NOMO-1 treated with DMSO at 0.1 percent for 48 hours (cell line): ENCODE results near the gene VAPA.
"Not testable (repeated sequence)": the region's sequence is repeated elsewhere in the genome, so short reads cannot be mapped to it uniquely, and the experiment has no call there.

Source experiments
- DNase-seq: peaks from one replicate; lab custom pipeline; 2025; ENCODE audit not compliant: unreplicated experiment; lab: John Stamatoyannopoulos, UW

The VAPA gene

GRCh38 chr18:9885170-9886004 is 28.4 kb upstream of the VAPA start, which contains the start of gene TXNDC2:
Gene TXNDC2 (plus strand): TSS chr18:9885973. CDS start chr18:9886681, 708 bp downstream.
- DNase-seq, result no peak

- DNase-seq, result no peak
These were observed 27.8 kb upstream of the VAPA start for GRCh38 chr18:9886005-9886348.

DNA sequence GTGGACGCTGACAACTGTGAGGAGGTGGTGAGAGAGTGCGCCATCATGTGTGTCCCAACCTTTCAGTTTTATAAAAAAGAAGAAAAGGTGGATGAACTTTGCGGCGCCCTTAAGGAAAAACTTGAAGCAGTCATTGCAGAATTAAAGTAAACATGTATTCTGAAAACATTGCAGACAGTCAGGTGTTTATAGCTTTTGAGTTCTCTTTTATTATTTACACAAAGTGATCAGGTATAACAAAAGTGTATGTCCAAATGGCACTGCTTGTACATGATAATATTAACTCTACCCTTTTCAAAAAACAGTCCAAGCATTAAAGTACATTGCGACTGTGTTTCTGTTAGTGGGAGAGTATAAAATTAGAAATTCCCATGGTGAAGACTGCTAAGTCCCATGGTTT is 25.8 kb upstream of the VAPA start:
- no peak for DNase-seq

- no peak for DNase-seq
These were observed 23.6 kb upstream of the VAPA start for GRCh38 chr18:9890196-9890595.

- DNase-seq, result no peak
These were observed 22.9 kb upstream of the VAPA start for GRCh38 chr18:9890957-9891356.

GRCh38 chr18:9891515-9891914 is 22.3 kb upstream of the VAPA start:
- not testable (repeated sequence) for DNase-seq

DNA sequence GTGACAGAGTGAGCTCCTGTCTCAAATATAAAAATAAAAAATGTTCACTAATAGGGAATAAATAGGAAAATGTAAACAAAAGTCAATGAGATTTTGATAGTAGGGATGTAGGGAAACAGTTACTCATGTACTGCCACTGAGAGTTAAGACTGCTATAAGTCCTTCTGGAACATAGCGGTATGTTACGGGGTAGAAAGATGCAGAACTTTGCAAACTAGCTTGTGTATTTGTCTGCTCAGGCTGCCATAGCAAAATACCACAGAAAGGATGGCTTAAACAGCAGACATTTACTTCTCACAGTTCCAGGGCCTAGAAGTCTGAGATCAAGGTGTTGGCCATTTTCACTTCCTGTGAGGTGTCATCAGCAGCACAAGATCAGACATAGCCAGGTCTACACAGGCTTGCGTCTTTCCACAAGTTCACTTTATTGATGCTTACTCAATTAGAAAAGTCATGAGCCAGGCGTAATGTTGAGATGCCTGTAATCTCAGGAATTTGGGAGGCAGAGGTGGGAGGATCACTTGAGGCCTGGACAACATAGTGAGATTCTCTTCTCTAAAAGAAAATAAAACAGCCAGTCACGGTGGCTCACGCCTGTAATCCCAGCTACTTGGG is 19.3 kb upstream of the VAPA start:
- no peak for DNase-seq

DNA sequence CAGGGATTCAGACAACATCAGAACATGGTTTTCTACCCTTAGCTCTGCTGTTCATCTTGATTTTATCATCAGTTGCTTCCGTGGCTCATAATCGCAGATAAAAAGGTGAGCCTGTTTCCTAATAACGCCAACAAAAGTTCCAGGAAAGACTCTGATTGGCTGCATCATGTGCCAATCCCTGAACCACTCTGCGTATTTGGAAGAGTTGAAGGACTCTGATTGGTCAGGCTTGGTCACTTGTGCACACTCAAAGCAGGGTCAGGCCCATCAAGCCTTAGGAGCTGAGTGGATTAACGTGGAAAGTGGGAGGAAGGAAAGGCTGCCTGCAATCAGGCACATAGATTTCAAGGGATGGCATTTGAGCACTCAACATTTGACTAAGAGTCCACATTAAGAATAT is 16.7 kb upstream of the VAPA start:
- DNase-seq, result no peak

DNA sequence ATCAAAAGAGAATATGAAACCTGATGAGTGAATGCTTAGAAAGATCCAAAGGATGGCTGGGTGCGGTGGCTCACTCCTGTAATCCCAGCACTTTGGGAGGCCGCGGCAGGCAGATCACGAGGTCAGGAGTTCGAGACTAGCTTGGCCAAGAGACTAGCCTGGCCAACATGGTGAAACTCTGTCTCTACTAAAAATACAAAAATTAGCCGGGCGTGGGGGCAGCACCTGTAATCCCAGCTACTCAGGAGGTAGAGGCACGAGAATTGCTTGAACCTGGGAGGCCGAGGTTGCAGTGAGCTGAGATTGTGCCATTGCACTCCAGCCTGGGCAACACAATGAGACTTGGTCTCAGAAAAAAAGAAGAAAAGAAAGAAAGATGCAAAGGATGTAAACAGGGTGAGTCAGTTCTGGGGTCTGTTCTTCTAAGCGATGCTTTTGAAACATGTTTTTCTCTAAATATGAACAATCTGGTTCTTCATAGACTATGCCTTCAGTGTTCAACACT is 16.0 kb upstream of the VAPA start:
- DNase-seq, result not testable (repeated sequence)

DNA sequence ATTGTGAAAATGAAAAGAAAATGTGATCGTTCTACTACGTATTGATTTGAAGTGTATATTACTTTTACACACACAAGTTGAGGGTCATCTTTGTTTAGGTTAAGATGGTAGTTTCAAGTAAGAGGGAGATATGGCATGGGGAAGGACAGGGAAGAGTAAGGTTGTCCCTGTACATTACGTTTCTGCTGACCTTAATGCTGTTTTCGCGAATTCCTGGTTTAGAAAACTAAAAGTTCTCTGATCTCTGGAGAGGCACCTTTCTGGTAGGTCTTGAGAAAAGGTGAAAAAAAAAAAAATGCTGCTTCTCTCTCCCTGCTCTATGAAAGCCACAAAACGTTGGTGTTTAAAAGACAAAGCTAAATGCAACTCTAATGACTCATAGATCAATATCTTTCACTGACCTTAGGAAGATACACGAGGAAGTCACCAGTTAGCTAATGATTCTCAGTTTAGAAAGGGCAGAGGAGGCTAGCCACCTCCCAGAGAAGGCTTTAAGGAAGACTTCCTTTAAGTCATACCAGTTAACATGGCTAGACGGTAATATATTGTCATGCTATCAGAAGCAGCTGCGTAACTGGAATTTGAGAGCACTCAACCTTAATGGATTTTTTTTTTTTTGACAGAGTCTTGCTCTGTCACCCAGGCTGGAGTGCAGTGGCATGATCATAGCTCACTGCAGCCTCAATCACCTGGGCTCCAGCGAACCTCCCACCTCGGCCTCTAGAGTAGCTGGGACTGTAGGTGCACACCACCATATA is 14.8 kb upstream of the VAPA start:
- DNase-seq, result peak; percentile 86

DNA sequence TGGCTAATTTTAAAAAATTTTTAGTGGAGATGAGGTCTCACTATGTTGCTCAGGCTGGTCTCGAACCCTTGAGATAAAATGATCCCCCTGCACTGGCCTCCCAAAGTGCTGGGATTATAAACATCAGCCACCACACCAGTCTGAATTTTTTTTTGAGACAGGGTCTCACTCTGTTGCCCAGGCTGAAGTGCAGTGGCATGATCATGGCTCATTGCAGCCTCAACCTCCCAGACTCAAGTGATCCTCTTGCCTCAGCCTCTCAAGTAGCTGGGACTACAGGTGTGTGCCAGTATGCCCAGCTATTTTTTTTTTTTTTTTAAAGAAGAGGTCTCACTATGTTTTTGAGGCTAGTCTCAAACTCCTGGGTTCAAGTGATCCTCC is 14.3 kb upstream of the VAPA start:
- DNase-seq, result not testable (repeated sequence)

- no peak for DNase-seq
These were observed 13.1 kb upstream of the VAPA start for GRCh38 chr18:9900699-9901098.

GRCh38 chr18:9901377-9901776 is 12.4 kb upstream of the VAPA start:
- DNase-seq, result no peak

DNA sequence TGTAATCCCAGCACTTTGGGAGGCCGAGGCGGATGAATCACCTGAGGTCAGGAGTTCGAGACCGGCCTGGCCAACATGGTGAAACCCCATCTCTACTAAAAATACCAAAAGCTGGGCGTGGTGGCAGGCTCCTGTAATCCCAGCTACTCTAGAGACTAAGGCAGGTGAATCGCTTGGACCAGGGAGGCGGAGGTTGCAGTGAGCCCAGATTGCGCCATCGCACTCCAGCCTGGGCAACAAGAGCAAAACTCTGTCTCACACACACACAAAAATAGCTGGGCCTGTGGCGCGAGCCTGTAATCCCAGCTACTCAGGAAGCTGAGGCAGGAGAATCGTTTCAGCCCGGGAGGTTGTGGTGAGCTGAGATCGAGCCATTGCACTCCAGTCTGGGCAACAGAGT is 11.6 kb upstream of the VAPA start:
- DNase-seq, result not testable (repeated sequence)

DNA sequence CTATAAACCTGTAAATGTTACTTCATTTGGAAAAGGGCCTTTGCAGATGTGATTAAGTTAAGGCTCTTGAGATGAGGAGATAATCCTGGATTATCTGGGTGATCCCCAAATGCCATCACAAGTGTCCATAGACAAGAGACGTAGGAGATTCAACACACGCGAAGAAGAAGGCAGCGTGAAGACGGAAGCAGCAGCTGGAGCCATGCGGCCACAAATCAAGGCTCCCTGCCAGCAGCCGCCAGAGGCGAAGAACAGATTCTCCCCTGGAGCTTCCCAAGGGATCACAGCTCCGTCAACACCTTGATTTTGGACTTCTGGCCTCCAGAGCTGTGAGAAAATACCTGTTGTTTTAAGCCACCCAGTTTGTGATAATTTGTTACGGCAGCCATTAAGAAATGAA is 11.0 kb upstream of the VAPA start:
- no peak for DNase-seq

DNA sequence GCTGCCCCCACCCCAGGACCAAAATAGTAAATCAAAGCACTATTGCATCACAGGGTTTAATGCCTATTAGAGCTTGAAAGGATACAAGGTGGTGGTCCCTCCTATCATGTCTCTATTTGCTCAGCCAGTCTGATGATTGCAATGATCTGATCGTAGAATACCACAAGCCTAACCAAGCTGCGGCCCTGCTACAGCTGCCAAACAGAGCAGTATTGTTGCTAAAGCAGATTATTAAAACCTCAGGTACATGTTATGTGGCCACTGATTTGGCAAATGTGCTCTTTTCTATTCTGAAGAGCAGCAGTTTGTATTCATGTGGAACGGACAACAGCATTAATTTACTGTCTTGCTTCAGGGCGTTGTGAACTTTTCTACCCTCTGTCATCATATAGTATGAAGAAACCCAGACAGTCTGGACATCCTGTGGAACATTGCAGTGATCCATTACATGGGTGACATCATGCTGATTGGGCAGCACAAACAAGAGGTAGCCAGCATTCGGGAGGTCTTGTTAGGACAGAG is 8.4 kb upstream of the VAPA start:
- peak; percentile 51 for DNase-seq

- peak; percentile 71 for DNase-seq
These were observed 7.3 kb upstream of the VAPA start for GRCh38 chr18:9906481-9906880.

GRCh38 chr18:9907867-9908266 is 5.9 kb upstream of the VAPA start:
- DNase-seq, result no peak

DNA sequence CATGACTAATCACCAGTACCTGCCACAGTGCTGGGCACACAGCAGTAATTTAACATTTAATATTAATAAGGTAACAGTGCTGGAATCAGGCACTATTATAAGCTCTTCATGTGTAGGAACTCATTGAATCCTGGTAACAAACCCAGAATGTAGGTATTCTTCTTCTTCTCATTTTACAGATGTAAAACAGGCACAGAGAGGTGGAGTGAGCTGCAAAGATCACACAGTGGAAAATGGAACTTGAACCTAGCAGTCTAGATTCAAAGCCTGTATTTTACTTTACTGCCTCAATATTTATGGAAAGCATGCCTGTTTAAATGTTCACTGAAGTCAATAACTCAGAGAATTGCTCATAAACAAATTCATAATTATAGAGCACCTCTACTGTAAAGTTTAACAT is 3.7 kb upstream of the VAPA start:
- DNase-seq, result no peak

DNA sequence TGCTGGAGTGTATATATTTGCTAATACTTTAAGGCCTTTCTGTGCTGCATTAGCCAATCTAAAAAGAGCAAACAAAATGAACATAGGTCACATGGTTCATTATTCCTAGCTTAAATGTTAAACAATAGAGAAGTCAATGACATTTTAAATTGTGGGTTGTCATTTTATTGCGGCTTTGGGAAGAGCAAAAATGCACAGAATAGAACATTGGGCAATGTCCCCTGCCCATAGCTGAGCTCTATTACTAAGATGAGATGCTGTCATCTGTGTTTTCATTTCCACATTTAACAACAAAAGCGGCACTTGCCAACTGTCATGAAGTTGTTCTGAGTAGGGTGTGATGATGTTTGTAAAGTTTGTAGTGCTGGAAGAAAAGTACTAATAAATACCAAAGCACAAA is 3.2 kb upstream of the VAPA start:
- DNase-seq, result peak; percentile 89

- DNase-seq, result no peak
These were observed 2.6 kb upstream of the VAPA start for GRCh38 chr18:9911226-9911625.

DNA sequence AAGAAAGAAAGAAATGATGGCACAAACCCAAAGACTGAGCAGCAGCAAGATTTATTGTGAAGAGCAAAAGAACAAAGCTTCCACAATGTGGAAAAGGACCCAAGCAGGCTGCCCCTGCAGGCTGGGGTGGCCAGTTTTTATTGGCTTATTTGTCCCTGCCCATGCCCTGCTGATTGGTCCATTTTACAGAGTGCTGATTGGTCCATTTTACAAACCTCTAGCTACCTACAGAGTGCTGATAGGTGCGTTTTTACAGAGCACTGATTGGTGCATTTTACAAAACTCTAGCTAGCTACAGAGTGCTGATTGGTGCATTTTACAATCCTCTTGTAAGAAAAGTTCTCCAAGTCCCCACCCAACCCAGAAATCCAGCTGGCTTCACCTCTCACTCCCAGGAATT is 1.5 kb upstream of the VAPA start:
- not testable (repeated sequence) for DNase-seq
